NCI-H146 treated with DMSO at 0.1 percent for 48 hours (cell line): ENCODE measurements around the gene INO80.

ENCODE experiments used
- DNase-seq: peaks from one replicate; lab custom pipeline; 2025; ENCODE audit not compliant: unreplicated experiment; lab: John Stamatoyannopoulos, UW

Gene INO80

GRCh38 chr15:41001524-41002214 lies 114.4 kb downstream of the INO80 start:
- DNase-seq, result no peak

- DNase-seq, result no peak
Observed at GRCh38 chr15:40999190-40999589, 116.9 kb downstream of the INO80 start.

- no peak for DNase-seq
Observed at GRCh38 chr15:40995656-40996055, 120.4 kb downstream of the INO80 start.

GRCh38 chr15:40992825-40993224 lies 123.3 kb downstream of the INO80 start:
- DNase-seq, result no peak

DNA sequence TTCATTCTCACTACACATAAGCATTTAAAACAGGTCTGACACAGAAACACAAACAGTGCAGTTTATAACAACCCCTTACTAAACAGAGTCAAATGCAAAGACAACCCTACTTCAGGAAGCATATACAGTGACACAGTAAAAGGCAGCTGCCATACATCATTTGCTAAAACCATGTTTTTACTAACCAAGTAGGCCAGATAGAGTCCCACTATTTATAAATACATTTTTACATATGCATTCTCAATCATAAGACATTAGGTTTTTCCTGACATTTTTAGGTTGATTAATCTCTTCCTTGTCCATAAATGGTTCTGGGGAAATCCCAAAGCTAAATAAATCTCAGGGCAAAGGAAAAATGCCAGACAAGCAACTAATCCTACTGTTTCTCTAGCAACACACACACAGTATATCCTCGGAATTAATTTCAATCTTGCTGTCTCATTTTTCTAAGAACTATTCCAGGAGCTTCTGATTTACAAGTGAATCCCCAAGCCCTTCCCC lies 123.8 kb downstream of the INO80 start:
- no peak for DNase-seq

- no peak for DNase-seq
Observed at GRCh38 chr15:40991355-40991754, 124.7 kb downstream of the INO80 start.

DNA sequence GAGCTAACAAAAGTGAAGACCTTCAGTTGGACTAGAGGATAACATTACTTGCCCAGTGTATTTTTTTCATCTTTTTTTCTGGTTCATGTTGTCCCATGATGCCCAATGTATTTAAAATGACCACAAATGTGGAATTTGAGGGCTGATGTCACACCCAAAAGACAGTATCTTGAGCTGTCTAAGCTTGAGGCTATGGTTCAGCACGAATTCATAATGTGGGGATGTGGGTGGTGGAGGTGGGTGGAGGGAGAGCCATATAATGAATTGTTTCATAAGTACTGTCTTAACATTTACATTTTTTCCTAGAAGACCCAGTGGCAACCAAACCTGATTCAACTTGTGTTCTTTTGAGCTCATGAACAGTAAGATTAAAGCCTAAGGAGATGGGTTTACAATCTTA lies 125.3 kb downstream of the INO80 start:
- DNase-seq, result no peak

- no peak for DNase-seq
Observed at GRCh38 chr15:40990080-40990479, 126.0 kb downstream of the INO80 start.

- no peak for DNase-seq
Observed at GRCh38 chr15:40988156-40988555, 127.9 kb downstream of the INO80 start.

DNA sequence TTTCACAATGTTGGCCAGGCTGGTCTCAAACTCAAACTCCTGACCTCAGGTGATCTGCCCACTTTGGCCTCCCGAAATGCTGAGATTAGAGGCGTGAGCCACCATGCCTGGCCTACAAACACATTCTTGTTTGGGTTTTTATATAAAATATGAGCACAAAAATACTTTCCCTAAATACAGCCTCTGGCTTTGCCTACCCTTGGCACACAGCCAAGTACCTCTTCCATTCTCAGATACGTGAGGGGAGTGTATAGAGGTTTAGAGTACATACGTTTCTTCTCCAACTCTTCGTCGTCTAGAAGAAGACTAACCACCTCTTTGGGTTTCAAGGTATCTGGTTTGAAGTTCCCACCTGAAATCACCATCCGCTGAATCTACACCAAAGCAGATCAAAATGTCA lies 129.3 kb downstream of the INO80 start:
- DNase-seq, result no peak

- DNase-seq, result no peak
Observed at GRCh38 chr15:40985541-40986330, 130.3 kb downstream of the INO80 start.

DNA sequence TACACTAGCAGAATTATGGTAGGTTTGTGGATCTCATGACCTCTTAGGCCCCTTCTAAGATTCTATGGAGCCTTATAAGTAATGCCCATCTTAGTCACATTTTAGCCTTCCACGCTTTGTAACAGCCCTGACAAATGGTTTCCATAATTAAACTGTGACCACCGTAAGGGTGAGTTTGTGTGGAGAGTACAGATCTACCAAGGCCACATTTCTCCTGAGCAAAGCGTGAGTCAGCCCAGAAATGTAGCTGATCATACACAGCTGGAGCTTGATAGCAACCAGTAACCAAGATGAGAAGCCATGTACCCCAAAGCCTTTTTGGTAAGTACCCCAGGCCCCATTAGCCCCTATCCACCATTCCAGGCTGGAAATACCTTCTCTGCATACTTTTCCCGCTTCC lies 131.1 kb downstream of the INO80 start:
- DNase-seq, result no peak

DNA sequence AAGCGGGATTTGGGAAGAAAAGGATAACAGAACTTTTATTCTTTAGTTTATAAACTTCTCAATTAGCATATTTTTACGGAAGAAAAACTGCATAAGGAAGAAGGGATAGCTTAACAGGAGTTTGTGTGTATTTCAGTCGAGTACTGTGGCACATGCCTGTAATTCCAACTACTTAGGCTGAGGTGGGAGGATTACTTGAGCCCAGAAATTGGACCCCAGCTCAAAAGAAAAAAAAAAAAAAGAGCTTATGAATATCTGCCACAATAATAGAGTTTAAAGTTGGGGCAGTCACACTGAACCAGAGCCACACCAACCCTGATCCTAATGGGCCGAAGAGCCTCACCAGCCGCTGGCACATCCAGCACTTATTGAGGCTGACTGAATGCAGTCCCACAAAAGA lies 131.7 kb downstream of the INO80 start:
- DNase-seq, result no peak

GRCh38 chr15:40982855-40983254 lies 133.2 kb downstream of the INO80 start:
- DNase-seq, result no peak

- no peak for DNase-seq
Observed at GRCh38 chr15:40981186-40981585, 134.9 kb downstream of the INO80 start.

DNA sequence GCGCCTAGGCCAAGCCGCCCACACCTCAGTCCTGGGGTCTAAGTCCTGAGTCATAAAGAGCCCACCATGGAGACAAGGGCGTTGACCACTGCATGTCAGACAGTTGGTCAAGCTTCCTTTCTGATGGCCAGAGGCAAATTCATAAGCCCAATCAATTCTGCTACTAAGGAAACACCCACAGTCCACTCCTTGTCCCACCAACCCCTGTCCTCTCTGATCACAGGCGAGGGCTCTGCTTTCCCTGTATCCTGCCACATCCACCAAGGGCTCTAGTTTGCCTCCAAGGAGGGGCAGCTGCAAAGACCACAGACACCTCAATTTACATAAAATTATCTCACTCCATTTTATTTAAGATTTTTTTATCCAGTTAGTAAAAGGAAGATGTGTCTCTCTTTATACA lies 137.5 kb downstream of the INO80 start:
- DNase-seq, result no peak

- no peak for DNase-seq
Observed at GRCh38 chr15:40978141-40978540, 137.9 kb downstream of the INO80 start.

GRCh38 chr15:40976819-40977218 lies 139.3 kb downstream of the INO80 start:
- DNase-seq, result no peak

GRCh38 chr15:40974879-40975278 lies 141.2 kb downstream of the INO80 start:
- no peak for DNase-seq

DNA sequence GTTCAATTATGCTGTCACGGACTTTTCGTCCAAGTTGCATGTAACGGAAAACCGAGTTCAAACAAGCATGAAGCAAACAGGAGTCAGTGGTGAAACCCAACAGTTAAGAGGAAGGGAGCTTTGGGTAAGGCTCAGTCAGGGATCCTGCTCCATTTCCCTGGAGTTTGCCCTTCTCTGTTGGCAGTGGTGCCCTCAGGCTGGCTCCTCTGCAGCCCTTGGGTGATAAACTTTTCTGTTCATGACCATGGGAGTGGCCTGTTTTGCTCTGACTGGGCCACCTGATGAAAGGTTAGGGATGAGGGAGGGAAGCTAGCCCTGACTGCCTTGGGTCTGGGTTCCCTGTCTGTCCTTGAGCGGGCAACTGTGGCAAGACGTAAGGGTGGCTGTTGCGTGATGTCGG lies 146.7 kb downstream of the INO80 start:
- no peak for DNase-seq

DNA sequence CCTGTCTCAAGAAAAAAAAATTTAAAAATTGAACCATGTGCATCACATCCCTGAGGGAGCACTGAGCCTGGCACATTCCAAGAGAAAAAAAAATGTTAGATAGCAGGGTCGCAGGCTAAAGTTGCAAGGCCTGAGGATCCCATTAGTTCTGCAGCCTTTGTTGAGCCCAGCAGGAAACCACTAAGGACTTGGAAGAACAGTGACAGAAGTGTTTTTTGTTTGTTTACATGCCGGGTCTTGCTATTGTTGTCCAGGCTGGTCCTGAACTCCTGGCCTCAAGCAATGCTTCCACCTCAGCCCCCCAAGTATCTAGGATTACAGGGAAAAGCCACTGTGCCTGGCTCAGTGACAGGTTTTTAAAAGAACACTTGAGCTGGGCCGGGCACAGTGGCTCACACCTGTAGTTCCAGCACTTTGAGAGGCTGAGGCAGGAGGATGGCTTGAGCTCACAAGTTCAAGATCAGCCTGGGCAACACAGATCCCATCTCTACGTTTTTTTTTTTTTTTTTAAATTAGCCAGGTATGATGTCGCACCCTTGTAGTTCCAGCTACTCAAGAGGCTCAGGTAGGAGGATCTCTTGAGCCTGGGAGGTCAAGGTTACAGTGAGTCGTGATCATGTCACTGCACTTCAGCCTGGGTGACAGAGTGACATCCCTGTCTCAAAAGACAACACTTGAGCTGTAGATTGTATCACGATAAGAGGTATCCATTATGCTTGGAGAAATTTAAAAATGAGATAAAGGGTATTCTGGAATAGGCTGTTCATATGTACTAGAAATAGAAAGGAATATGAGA lies 147.6 kb downstream of the INO80 start:
- DNase-seq, result no peak

GRCh38 chr15:40964634-40965033 lies 151.4 kb downstream of the INO80 start:
- no peak for DNase-seq
